Measurements from ENCODE around the gene MTMR10. TPM values are rescaled to one million over a fixed set of nuclear protein-coding genes. Genes with fewer than 3 reads are reported as not detected.

Gene MTMR10
- total RNA-seq, 1 experiment from 2014 or later, result 7.6 TPM

DNA sequence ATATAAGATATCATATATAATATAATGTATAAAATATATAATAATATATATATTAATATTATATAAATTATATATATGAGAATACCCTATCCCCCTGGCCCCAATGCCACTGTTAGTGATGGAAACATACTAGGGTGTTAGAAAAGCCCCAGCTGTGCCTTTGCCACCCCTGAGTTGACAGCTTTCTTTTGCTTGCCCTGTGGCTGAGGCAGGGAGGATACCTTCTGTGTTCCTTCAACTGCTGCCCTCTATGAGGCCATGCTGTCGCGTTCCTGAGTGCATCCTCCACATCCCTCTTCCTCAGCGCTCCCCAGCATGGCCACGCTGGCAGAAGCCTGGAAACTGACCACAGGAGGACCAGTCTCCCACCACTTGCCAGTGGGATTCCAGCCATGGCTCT lies 61.4 kb downstream of the MTMR10 start:
- ChIA-PET POLR2A (ENCODE audit: unreplicated experiment) (no interaction called here), CTCF (no interaction called here)
- H3K36me3 ChIP-seq (ENCODE audit: low read depth, low read length), result peaks cover 11% of the 10 kb centered on the region; the same call in 1 of the 2 replicates
- intact Hi-C loops (cut with micrococcal nuclease), result loop anchor here (5.0 kb wide), 1 partner anchor 52 kb away; no protein-coding TSS in a partner anchor
- H3K79me2 ChIP-seq (ENCODE audit: low read length), result no peaks in the 10 kb centered on the region
- H3K9me3 ChIP-seq (ENCODE audit: low read length), result no peaks in the 10 kb centered on the region
- H3K27me3 ChIP-seq (ENCODE audit: low read length), result no peaks in the 10 kb centered on the region
- no peak for TF ChIP-seq CTCF (conservative IDR thresholded peaks at IDR 0.05; ENCODE audit: low read depth, low read length)
- no peak for TF ChIP-seq EZH2phosphoT487 (IDR thresholded peaks at IDR 0.05; ENCODE audit: borderline replicate concordance, low read length)
- TF ChIP-seq EZH2 (IDR thresholded peaks at IDR 0.05; ENCODE audit: low read length, unreplicated experiment), result no peak
- no peaks in the 10 kb centered on the region for H3K9me2 ChIP-seq (replicated peaks; ENCODE audit: low read length)
- H3K27ac ChIP-seq (ENCODE audit: low read length), result no peak overlapping the region
- BruUV-seq (replicated peaks), result no TSS peak
- no peaks in the 10 kb centered on the region for H3F3A ChIP-seq (ENCODE audit: low read length, unreplicated experiment)
- no peak overlapping the region for H3K9ac ChIP-seq (ENCODE audit: low read length)
- no peak overlapping the region for H3K4me3 ChIP-seq (ENCODE audit: low read length)
- no peaks in the 10 kb centered on the region for H4K20me1 ChIP-seq (ENCODE audit: low read length)
- no peak overlapping the region for H2AFZ ChIP-seq (ENCODE audit: low read length)
- H3K4me1 ChIP-seq (ENCODE audit: insufficient read depth, low read length), result no peaks in the 10 kb centered on the region
- ATAC-seq, result no peak
- no peak overlapping the region for H3K4me2 ChIP-seq (ENCODE audit: low read length)
- DNase-seq, result no peak

DNA sequence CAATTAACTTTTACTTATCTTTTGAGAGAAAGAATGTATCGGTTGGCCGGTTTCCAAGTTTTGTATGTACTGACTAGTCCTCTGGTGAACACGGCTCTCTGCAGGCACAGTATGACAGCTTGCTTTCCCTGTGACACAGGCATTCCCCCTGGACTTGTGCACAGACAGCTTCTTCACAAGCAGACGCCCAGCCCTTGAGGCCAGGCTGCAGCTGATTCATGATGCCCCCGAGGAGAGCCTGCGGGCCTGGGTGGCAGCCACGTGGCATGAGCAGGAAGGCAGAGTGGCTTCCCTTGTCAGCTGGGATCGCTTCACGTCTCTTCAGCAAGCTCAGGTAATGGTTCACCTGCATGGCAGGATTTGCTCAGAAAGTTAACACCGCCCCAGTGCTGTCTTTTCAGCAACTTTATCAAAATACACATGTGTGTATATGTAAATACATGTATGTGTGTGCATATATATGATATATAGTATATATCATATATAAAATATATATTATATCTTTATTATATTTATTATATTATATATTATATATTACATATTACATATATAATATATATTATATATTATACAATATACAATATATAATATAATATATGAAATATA lies 62.3 kb downstream of the MTMR10 start:
- Histone ChIP-seq H3K27me3 (ENCODE audit: low read length) (no peaks in the 10 kb centered on the region), H3K4me2 (ENCODE audit: low read length) (no peak overlapping the region), H3K79me2 (ENCODE audit: low read length) (no peaks in the 10 kb centered on the region), H2AFZ (ENCODE audit: low read length) (no peak overlapping the region), H3K9ac (ENCODE audit: low read length) (no peak overlapping the region), H3K27ac (ENCODE audit: low read length) (no peak overlapping the region), H3F3A (ENCODE audit: low read length, unreplicated experiment) (no peaks in the 10 kb centered on the region), H3K9me2 (replicated peaks; ENCODE audit: low read length) (no peaks in the 10 kb centered on the region), H3K36me3 (ENCODE audit: low read depth, low read length) (peaks cover 14% of the 10 kb centered on the region; the same call in 1 of the 2 replicates), H4K20me1 (ENCODE audit: low read length) (no peaks in the 10 kb centered on the region), H3K9me3 (ENCODE audit: low read length) (no peaks in the 10 kb centered on the region), H3K4me1 (ENCODE audit: insufficient read depth, low read length) (no peaks in the 10 kb centered on the region), H3K4me3 (ENCODE audit: low read length) (no peak overlapping the region)
- no peak for DNase-seq
- ChIA-PET POLR2A (ENCODE audit: unreplicated experiment) (interaction anchor here (0.6 kb wide), 1 partner anchor 45 kb away, joined by 4 read pairs; no protein-coding TSS in a partner anchor), CTCF (no interaction called here)
- BruUV-seq (replicated peaks), result no TSS peak
- no peak for ATAC-seq
- intact Hi-C loops (cut with micrococcal nuclease), result no loop called here
- TF ChIP-seq CTCF (conservative IDR thresholded peaks at IDR 0.05; ENCODE audit: low read depth, low read length) (no peak), EZH2phosphoT487 (IDR thresholded peaks at IDR 0.05; ENCODE audit: borderline replicate concordance, low read length) (no peak), EZH2 (IDR thresholded peaks at IDR 0.05; ENCODE audit: low read length, unreplicated experiment) (no peak)

DNA sequence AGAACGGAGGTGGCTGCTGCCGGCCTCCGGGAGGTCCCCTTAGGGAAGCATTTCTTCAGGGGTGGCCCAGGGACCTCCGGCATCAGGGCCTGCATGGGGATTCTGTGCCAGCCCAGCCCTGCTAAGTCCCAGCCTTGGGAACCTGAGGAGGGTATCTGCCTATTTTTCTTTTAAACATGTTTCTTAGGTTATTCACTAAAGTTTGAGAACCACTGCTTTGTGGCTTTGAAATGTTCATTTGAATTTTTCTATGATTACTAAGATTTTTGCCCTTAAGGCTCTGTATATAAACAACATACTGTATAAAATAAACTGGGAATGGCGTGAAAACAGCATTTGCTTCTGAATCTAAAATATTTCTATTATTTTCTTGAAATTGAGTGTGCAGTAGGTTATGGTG lies 63.4 kb downstream of the MTMR10 start:
- H3K4me2 ChIP-seq (ENCODE audit: low read length), result no peak overlapping the region
- H4K20me1 ChIP-seq (ENCODE audit: low read length), result no peaks in the 10 kb centered on the region
- DNase-seq, result no peak
- no peak overlapping the region for H3K27ac ChIP-seq (ENCODE audit: low read length)
- H3F3A ChIP-seq (ENCODE audit: low read length, unreplicated experiment), result no peaks in the 10 kb centered on the region
- ChIA-PET CTCF (no interaction called here), POLR2A (ENCODE audit: unreplicated experiment) (no interaction called here)
- no peaks in the 10 kb centered on the region for H3K79me2 ChIP-seq (ENCODE audit: low read length)
- BruUV-seq (replicated peaks), result no TSS peak
- ATAC-seq, result no peak
- no peaks in the 10 kb centered on the region for H3K27me3 ChIP-seq (ENCODE audit: low read length)
- no peak overlapping the region for H3K4me3 ChIP-seq (ENCODE audit: low read length)
- H3K9ac ChIP-seq (ENCODE audit: low read length), result no peak overlapping the region
- no peaks in the 10 kb centered on the region for H3K9me3 ChIP-seq (ENCODE audit: low read length)
- no peaks in the 10 kb centered on the region for H3K9me2 ChIP-seq (replicated peaks; ENCODE audit: low read length)
- no peak for TF ChIP-seq EZH2phosphoT487 (IDR thresholded peaks at IDR 0.05; ENCODE audit: borderline replicate concordance, low read length)
- no peak for TF ChIP-seq CTCF (conservative IDR thresholded peaks at IDR 0.05; ENCODE audit: low read depth, low read length)
- TF ChIP-seq EZH2 (IDR thresholded peaks at IDR 0.05; ENCODE audit: low read length, unreplicated experiment), result no peak
- H2AFZ ChIP-seq (ENCODE audit: low read length), result no peak overlapping the region
- intact Hi-C loops (cut with micrococcal nuclease), result no loop called here
- peaks cover 19% of the 10 kb centered on the region; the same call in 1 of the 2 replicates for H3K36me3 ChIP-seq (ENCODE audit: low read depth, low read length)
- H3K4me1 ChIP-seq (ENCODE audit: insufficient read depth, low read length), result no peaks in the 10 kb centered on the region

Data from PC-3 (cell line).